Fibroblast of skin of right quadriceps (primary cell): Measurements from ENCODE around the gene SGPP2.
"Not testable (repeated sequence)": the region's sequence is repeated elsewhere in the genome, so short reads cannot be mapped to it uniquely, and the experiment has no call there.

Experiments used
- DNase-seq: peaks from one replicate; pipeline ENCODE4 v3.0.0-alpha.2; 2013

The SGPP2 gene

GRCh38 chr2:222424276-222424728 lies at the start of gene SGPP2:
Gene SGPP2 (plus strand): TSS chr2:222424543. CDS start chr2:222424603, 60 bp downstream.
- no peak for DNase-seq

- no peak for DNase-seq
Measured at GRCh38 chr2:222375798-222376197, 48.5 kb upstream of the SGPP2 start.

GRCh38 chr2:222380456-222380855 lies 43.9 kb upstream of the SGPP2 start:
- DNase-seq, result no peak

GRCh38 chr2:222381566-222381965 lies 42.8 kb upstream of the SGPP2 start:
- no peak for DNase-seq

GRCh38 chr2:222383255-222383654 lies 41.1 kb upstream of the SGPP2 start:
- no peak for DNase-seq

GRCh38 chr2:222391743-222392285 lies 32.5 kb upstream of the SGPP2 start:
- no peak for DNase-seq

- DNase-seq, result no peak
Measured at GRCh38 chr2:222393733-222394267, 30.5 kb upstream of the SGPP2 start.

GRCh38 chr2:222398446-222398885 lies 25.9 kb upstream of the SGPP2 start:
- no peak for DNase-seq

- no peak for DNase-seq
Measured at GRCh38 chr2:222399038-222399783, 25.1 kb upstream of the SGPP2 start.

GRCh38 chr2:222404151-222404905 lies 20.0 kb upstream of the SGPP2 start:
- no peak for DNase-seq

- DNase-seq, result no peak
Measured at GRCh38 chr2:222408684-222409083, 15.7 kb upstream of the SGPP2 start.

GRCh38 chr2:222410534-222410933 lies 13.8 kb upstream of the SGPP2 start:
- DNase-seq, result no peak

- not testable (repeated sequence) for DNase-seq
Measured at GRCh38 chr2:222412334-222412733, 12.0 kb upstream of the SGPP2 start.

- no peak for DNase-seq
Measured at GRCh38 chr2:222413295-222413911, 10.9 kb upstream of the SGPP2 start.

GRCh38 chr2:222418739-222419138 lies 5.6 kb upstream of the SGPP2 start:
- no peak for DNase-seq

GRCh38 chr2:222420508-222420907 lies 3.8 kb upstream of the SGPP2 start:
- DNase-seq, result no peak

- DNase-seq, result no peak
Measured at GRCh38 chr2:222421626-222422025, 2.7 kb upstream of the SGPP2 start.

GRCh38 chr2:222423186-222423585 lies 1.2 kb upstream of the SGPP2 start:
- DNase-seq, result no peak

GRCh38 chr2:222423632-222424275 lies 589 bp upstream of the SGPP2 start:
- DNase-seq, result no peak

- DNase-seq, result no peak
Measured at GRCh38 chr2:222424729-222425671, 657 bp downstream of the SGPP2 start.

- no peak for DNase-seq
Measured at GRCh38 chr2:222427646-222428301, 3.4 kb downstream of the SGPP2 start.
